Measurements from ENCODE around the gene SNW1.

- TF ChIP-seq EZH2 (IDR thresholded peaks at IDR 0.05): no peak
- no peak for TF ChIP-seq CTCF (IDR thresholded peaks at IDR 0.05)
These were observed 25.2 kb upstream of the SNW1 start for GRCh38 chr14:77786148-77786547.
